CD4-positive, alpha-beta T cell treated with Interleukin-6 for 4 hours (primary cell): ENCODE data around the gene SP2.
A peak's percentile ranks its signal among the peaks of the same experiment; 100 is the strongest.
"Not testable (repeated sequence)": the region's sequence is repeated elsewhere in the genome, so short reads cannot be mapped to it uniquely, and the experiment has no call there.

Experiments used
- DNase-seq: peaks from one replicate; pipeline ENCODE4 v3.0.0-alpha.2; 2020; ENCODE audit warnings: mixed read lengths

Gene SP2

GRCh38 chr17:47894498-47895346 lies 1.3 kb upstream of the SP2 start:
- no peak for DNase-seq

DNA sequence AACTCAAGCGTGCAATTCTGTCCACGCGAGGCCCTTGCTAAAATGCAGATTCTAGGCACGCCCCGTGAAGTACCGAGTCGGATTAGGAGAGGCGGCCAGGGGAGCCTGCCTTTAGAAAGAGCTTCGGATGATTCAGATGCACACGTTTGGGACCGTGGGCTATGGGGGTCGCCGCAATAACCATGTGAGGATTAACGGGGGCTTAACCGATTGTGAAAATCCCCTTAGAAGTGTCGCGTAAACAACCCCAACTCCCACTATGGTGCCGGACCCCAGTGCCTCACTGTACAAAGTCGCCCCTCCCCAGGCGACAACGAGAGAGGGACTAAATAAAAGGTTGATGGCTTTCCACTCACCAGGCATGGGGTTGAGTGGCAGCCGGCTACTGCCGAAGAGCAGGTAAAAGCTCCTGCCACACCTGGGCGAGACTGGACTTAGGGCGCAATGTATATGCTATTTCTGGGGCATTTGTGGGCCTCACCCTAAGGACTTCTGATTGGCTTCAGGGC lies 635 bp upstream of the SP2 start:
- peak; percentile 44 for DNase-seq

- no peak for DNase-seq
These were observed 845 bp downstream of the SP2 start for GRCh38 chr17:47896672-47897490.

DNA sequence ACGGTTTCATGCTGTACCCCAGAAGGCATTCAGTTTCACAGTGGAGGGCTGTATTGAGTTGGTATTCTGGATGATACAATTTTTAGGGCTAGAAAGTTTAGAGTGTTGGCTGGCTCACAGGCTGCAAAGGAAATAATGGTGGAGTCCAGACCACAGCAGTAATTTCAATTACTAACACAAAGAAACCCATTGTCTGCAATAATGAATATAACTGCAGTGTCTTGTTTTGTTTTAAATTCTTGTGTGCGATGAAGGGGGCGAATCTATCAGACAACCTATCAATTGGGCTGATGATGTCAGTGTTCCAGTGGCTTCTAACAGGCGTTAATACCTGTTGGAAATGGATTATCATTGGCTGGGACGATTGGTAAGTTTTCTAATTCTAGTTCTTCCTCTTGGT lies 1.5 kb downstream of the SP2 start:
- no peak for DNase-seq

DNA sequence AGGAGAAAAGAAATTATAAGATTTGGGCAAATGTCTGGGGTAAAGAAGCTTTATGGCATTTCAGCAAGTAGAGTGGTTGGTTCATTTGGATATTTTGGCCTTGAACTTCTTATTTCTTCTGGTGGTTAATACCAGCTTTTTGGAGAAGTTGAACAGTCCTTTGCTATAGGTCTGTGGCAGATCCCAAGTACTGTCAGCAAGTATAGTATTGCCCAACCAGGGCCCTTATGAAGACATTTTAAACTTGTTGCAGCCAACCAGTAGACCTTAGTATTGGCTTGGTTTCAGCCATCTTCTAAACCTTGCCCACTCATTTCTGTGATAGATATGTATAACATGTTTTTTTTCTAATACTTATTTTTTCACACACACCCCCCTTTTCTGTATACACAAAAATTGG lies 2.2 kb downstream of the SP2 start:
- no peak for DNase-seq

DNA sequence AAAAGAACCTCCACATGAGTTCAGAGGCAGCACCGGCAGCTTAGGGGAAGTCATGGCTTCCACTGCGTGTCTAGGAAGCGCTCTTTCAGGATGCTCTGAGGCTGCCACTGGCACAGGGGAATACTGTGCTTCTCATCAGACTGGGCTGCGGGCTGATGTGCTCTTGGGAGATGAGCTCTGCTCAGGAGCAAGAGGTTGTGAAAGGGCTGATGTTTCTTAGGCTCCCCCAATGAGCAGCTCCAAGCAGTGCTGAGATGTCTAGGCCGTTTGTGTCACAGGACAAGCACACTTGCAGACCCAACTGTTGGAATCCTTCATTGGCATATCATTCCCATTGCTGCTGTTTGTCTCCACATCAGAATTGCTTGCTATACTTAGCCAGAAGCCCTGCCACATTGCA lies 3.6 kb downstream of the SP2 start:
- DNase-seq = no peak

GRCh38 chr17:47901423-47901822 lies 5.4 kb downstream of the SP2 start:
- DNase-seq = no peak

- no peak for DNase-seq
These were observed 6.2 kb downstream of the SP2 start for GRCh38 chr17:47902039-47902744.

DNA sequence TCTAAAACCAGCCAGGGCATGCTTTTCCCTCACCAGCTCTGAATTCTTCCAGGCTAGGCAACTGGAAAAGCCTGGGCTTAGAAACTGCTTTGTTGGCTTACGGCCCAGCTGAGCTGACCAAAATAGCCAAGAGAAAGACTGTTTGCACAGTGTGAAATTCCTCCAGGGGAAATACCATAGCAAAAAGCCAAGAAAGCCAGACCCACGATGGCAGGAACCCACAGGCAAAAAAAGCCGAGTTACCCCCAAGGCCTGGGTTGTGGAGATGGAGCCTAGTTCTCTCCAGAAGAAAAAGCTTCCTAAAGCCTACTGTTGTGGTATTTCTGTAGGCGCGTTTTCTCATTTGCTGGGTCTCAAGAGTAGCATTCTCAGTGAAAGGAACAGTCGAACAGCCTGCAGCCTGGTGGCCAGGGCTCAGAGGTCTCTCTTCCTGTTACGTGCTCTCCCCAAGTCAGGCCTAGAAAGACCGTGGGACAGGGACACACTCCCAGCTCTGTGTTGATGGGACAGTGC lies 9.2 kb downstream of the SP2 start:
- no peak for DNase-seq

DNA sequence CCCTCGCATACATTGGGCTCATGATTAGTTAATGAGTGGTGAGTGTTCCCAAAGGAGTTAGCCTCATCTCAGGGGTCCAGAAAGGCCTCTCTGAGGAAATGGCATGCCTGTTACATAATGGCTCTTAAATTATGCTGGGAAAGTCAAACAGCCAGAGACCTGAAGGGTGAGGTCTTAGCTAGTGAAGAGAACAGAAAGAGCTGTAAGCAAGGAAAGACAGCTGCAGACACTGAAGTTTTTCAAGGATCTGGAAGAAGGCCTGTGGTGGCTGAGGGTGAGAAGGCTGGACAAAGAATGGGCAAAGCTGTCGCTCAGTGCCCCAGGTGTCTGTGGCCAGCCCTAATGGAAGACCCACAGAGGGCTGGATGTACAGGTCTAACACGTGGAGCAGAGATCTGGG lies 10.4 kb downstream of the SP2 start:
- DNase-seq = no peak

DNA sequence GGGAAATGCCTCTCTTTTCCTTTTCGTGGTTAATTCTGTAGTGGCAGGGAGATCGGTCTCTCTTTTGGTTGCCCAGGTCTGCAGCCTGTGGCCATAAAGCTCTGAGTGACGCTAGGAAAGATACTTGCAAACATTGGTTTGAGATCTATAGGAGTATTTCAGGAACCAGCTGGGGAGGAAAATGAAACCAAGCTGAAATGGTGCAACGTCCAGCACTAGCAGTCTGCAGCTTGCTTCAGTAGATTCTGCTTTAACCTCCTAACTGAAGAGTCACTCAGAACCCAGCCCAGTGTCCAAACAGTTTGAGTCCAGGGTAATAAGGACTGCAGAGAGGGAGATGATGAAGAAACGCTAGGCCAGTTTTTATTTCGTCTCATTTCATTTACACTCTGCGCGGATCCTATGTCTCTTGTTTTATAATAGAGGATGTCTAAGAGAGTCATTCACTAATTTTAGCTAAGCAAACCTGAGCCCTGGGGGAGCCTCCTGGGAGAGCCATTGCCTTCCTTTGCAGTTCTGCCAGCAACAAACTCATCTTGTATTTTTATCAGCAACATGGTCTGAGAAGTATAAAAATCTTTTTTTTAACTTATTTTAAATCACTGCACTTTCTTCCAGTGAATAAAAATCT lies 12.0 kb downstream of the SP2 start:
- no peak for DNase-seq

DNA sequence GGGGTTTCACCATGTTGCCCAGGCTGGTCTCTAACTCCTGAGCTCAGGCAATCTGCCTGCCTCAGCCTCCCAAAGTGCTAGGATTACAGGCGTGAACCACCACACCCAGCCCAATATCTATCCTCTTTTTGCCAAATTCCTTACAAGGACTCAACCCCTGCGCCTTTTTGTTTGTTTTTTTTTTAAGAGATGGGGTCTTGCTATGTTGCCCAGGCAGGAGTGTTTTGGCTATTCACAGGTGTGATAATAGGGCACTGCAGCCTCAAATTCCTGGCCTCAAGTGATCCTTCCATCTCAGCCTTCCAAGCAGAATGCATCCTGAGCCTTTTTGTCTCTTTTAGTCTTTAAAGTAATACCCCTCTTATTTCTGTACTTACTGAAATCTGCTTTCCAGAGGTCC lies 17.0 kb downstream of the SP2 start:
- DNase-seq = no peak

- DNase-seq = no peak
These were observed 18.4 kb downstream of the SP2 start for GRCh38 chr17:47914306-47914948.

- no peak for DNase-seq
These were observed 19.9 kb downstream of the SP2 start for GRCh38 chr17:47915776-47916398.

- DNase-seq = no peak
These were observed 20.6 kb downstream of the SP2 start for GRCh38 chr17:47916489-47917208.

- no peak for DNase-seq
These were observed 21.5 kb downstream of the SP2 start for GRCh38 chr17:47917581-47917980.

DNA sequence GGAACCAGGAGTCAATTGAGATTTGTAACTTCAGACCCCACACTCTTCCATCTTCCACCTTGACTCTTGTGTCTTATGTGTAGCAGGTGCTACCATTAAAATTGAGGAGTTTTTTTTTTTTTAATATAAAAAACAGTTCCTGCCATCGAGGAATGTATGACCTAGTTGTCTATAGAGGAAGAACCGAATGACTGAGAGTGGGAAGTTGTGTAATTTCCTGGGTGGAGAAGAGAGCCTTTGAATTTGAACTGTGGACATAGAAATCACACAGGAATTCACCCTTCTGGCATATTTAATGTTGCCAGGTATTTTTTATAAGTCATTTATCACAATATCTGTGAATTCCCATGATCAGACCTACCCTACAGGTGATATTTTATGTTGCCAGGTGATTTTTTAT lies 22.0 kb downstream of the SP2 start:
- no peak for DNase-seq

- DNase-seq = no peak
These were observed 23.0 kb downstream of the SP2 start for GRCh38 chr17:47918991-47919390.

GRCh38 chr17:47919889-47920288 lies 23.9 kb downstream of the SP2 start:
- DNase-seq = not testable (repeated sequence)

DNA sequence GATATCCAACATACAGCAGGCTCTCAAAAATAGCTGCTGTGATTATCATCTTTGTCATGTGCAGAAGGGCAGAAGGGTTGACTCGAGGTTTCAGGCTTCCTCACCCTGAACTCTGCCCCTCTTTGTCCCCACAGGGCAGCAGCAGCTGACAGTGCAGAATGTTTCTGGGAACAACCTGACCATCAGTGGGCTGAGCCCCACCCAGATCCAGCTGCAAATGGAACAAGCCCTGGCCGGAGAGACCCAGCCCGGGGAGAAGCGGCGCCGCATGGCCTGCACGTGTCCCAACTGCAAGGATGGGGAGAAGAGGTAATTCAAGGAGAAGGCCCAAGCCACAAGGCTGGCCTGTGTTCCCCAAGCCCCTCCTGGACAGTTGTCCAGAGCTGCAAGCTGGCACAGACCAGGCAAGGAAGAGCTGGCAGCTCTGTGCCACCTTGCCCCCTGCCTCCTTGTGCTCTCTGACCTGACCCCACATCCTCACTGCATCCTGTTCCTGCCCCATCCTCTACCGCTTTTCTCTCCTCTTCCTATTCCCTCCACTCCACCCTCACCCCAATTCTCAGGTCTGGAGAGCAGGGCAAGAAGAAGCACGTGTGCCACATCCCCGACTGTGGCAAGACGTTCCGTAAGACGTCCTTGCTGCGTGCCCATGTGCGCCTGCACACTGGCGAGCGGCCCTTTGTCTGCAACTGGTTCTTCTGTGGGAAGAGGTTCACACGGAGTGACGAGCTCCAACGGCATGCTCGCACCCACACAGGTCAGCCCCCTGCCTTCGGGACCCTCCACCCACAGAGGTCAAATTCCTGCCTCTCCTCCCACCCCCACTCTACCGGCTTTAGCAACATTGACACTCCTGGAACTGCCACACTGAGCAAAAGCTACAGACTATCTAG lies 29.0 kb downstream of the SP2 start:
- DNase-seq = no peak
